Sciatic nerve (tissue), 2 donors: ENCODE results near the gene FUS. TPM values are rescaled to one million over a fixed set of nuclear protein-coding genes. Genes with fewer than 3 reads are reported as not detected.
"Not testable (repeated sequence)": the region's sequence is repeated elsewhere in the genome, so short reads cannot be mapped to it uniquely, and the experiment has no call there.

Experiments used
- ATAC-seq: fragments of 200-7000 bp; cut with Tn5 transposase; one replicate; pipeline ENCODE4 v1.9.1; 2020; ENCODE audit warnings: mild to moderate bottlenecking, moderate library complexity
- DNase-seq: peaks from one replicate; pipeline ENCODE4 v3.0.0-alpha.2; 2020; ENCODE audit warnings: low spot score
- intact Hi-C: fragments of 100-400 bp; cut with DNase I; formaldehyde crosslinking; loops from one replicate; pipeline ENCODE4 v1.14.2; 2022
- total RNA-seq: library from RNA; stranded (reverse); fragmentation: NEBNext Ultra II Directional; extraction: Animal tissue kit (Norgen Biotek cat#: 25700); gene quantifications from one replicate; pipeline ENCODE4 v1.2.1, GENCODE V29; 2021
- donor health status: DM: no; HTN: no; CAD: no.
- donor health status: DM: no; HTN: no; CAD: no.

The FUS gene
- total RNA-seq, 1 donor from 2014 or later: 259 TPM

DNA sequence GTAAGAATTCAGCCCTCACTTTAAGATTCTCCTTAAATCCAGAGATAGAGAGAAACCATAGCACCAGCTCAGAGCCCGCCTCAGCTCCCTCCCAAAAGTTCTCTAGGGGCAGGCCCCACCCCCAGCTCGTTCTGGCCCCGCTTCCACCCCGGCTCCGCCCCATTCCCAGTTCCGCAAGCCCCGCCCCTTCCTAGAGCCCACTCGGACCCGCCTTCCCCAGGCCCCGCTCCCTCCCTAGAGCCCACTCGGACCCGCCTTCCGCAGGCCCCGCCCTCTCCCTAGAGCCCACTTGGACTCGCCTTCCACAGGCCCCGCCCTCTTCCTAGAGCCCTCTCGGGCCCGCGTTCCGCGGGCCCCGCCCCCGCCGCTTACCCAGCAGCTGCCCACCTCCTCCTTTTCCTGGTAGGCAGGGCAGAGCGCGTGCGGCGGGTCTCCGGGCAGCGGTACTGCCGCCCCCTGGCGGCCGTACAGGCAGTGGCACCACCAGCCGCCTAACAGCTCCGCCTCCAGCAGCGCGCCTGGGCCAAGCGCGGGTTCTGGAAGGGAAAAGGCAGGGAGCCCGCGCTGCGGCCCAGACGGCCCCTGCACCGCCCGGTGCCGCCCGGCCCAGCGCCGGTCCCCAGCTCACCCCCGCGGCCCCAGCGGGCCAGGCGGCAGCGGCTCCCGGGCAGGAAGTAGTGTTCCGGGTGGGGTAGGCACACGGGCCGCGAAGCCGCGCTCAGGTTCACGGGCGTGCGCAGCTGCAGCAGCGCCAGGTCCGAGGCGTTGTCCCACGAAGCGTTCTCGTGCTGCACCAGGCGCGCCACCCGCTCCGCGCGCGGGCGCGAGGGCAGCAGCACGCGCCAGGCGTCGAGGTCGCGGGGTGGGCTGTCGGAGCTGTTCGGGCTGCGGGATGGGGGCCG, 37.6 kb upstream of the FUS start:
- DNase-seq (peak; percentile 100), ATAC-seq (peak; percentile 99)
- intact Hi-C loops: no loop called here

DNA sequence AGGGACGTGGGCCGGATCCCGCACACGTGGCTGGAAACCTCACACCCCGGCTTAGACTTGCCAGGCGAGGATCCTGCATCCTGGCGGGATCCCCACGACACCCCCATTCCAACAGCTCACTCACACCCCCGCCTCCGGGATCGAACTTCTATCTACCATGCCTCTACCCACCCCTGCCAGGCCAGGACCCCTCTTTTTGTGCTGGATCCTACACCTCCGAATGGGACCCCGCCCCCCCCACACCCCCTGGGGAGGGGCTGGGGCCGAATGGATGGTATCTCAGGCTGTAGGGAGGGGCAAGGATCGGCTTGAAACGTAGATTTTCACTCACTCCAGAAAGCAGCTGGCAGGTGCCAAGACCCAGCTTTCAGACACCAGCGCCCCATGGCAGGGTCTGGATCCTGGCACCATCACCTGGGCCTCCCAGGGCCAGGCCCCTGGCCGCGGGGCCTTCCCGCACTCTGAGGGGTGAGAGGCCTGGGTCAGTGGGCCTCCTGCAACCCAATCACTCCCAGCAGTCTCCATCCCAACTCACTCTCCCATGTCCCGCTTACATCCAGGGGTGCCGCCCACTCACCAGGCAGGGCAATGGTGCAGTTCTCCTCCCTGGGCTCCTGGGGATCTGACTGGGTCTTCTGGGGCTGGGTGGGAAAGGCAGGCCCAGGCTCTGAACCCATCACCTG, 36.8 kb upstream of the FUS start:
- DNase-seq (peak; percentile 75), ATAC-seq (no peak)
- intact Hi-C loops: no loop called here

DNA sequence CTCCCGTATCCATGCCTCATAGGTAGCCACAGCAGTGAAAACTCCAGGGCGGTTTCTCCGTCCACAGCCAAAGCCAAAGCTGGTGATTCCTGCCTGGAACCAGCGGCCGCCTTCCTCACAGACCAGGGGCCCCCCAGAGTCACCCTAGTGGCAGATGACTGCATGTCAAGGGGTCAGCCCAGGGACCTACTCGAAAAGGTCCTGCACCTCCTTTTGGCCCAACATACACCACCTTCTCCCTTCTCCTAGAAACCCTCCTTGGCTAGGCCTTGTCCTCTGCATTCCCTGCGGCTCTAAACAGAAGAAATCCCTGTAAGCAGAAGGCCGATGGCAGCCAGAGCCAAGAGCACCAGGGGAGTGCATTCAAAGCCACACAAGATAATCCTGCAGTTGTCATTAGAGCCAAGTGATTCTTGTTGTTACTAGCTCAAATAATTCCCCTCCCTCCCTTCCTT, 36.2 kb upstream of the FUS start:
- ATAC-seq (no peak), DNase-seq (no peak)
- intact Hi-C loops: no loop called here

DNA sequence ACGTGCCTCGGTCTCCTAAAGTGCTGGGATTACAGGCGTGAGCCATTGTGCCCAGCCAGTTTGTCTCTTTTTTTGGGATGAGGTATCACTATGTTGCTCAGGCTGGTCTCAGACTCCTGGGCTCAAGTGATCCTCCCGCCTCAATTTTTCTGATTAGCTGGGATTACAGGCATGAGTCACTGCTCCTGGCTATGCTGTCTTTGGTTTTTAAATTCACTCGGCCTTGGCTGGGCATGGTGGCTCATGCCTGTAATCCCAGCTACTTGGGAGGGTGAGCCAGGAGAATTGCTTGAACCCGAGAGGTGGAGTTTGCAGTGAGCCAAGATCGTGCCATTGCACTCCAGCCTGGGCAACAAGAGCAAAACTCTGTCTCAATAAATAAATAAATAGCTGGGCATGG, 35.5 kb upstream of the FUS start:
- DNase-seq, ATAC-seq, intact Hi-C loops: not testable (repeated sequence)

DNA sequence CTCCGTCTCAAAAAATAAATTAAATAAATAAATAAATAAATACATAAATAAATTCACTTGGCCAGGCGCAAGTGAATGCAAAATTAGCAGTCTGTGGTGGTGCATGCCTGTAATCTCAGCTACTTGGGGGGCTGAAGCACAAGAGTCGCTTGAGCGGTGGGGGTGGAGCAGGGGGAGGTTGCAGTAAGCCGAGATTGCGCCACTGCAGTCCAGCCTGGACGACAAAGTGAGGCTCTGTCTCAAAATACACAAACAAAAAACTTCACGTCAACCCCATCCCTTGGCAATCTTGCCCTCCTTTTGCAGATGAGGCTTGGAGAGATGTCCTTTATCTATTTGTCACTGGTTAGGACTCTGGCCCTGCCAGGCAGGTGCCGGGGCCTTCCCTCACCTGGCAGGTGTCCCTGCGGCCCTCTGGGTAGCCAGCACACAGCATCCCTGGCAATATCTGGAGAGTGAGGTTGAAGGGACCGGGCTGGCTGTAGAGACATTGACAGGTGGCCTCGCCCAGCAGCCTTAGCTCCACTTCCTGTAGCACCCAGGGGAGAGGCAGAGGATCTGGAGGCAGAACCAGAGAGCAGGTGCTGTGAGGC, 34.4 kb upstream of the FUS start:
- intact Hi-C loops: no loop called here
- ATAC-seq: no peak
- DNase-seq: no peak

DNA sequence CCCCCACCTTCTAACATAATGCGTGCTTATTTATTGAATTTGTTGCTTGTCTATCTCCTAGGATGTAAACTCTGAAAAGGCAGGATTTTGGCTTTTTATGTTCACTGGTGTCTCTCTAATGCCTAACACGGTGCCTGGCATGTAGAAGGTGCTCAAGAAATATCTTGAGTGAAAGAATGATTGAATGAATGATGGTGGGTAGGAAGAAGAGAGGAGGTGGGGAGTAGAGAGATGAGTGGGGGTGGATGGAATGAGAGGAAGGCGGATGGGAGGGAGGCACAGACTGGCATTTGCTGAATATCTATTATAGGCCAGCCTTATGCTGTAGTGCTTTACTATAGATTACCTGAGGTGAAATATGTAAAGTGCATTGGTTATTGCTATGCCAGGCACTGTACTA, 32.4 kb upstream of the FUS start:
- intact Hi-C loops: no loop called here
- ATAC-seq (no peak), DNase-seq (no peak)

DNA sequence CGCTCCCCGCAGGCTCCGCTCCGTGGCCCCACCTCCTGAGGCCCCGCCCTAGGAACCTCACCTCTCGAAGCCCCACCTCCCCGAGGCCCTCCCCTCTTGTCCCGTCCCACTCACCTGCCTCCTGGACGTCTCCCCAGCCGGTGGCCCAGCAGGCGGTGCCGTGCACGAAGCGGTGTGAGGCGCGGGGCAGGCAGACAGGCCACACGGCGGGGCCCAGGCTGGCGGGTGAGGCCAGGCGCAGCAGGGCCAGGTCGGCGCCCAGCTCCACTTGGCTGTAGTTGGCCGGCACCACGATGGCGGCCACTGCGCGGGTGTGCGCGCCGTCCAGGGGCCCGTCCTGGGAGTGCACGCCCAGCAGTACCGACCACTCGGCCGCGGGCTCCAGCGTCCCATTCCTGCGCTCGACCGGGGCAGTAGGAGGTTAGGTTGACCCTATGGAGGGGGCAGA, 31.6 kb upstream of the FUS start:
- intact Hi-C loops: no loop called here
- DNase-seq (no peak), ATAC-seq (no peak)

DNA sequence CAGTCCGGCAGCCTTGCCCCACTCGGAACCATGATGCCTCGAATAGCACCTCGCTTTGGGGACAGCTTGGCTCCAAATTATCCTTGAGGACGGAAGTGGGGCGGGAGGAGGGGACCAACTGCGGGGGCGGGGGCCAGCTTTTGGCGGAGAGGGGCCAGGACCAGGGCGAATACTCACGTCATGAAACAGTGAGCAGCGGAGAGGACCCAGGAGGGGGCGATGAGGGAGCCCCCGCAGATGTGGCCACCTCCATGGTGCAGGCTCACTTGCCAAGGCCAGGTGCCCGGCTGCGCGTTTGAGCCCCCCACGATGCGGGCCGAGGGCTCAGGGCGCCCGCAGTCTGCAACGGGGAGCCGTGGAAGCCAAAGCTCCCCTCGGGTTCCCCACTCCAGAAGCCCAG, 31.0 kb upstream of the FUS start:
- ATAC-seq (no peak), DNase-seq (no peak)
- intact Hi-C loops: no loop called here

DNA sequence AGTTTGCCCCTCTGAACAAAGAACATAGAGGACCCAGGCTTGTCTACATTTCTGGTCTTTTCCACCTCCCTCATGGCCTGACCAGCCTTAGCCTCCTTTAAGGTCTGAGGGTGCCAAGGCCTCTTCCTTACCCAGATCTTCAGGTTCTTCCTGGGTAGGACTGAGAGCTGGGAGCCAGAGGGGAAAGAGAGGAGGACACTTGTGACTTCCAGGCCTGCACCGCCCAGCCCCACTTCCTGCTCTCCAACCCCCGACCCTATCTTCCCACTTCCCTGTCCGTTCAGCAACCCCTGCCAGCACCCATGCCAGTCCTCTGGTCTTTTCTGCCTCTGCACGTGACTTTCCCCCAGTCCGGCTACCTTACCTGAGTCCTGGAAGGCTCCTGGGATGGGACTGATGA, 30.6 kb upstream of the FUS start:
- no peak for DNase-seq
- ATAC-seq: peak; percentile 33

DNA sequence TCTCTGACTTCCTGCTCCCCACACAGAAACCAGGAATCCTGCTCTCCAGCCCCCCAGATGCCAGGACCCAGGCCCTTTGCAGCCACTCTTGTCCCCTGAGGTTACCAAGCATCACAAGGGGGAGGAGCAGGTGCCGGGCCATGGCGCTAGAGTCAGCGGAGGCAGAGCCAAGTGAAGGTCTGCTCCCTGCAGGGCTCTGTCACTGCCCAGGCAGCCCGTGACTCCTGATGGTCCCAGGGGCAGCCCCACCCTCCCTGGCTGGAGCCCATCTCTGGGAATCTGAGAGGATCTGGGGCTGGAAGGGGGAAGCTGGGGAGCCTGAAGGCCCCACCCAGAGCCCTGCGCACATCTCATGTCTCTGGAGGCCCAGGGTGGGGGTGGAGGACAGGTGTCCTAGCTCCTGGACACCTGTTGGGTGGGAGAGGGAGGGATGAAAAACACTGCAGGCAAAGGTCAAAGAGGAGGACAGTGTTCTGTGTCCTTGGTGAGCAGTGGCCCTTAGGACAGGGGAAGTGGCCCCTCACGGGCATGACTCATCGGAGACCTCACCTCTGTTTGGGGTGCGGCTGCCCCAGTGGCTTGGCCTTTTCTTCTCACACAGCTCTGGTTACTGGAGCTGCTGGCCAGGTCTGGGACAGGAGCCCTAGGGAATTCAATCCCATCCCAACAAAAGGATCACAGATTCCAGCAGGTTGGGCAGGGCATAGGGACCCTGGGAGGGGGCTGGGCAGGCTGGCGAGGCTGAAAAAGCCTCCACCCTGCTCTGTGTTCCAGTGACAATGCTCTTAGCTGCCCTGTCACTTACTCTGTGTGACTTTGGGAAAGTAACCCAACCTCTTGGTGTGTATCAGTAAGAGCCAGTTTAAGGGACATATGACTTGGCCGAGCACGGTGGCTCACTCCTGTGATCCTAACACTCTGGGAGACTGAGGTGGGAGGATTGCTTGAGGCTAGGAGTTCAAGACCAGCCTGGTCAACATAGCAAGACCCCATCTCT, 29.7 kb upstream of the FUS start, which contains the start of gene PRSS36:
TSS of gene PRSS36 (minus strand) at position 173 of the 997 bp plus-strand sequence. CDS start at position 142, 31 bp downstream.
- intact Hi-C loops: no loop called here
- ATAC-seq: peak; percentile 25
- DNase-seq: no peak

More for the DNA sequence above, 30.6 kb upstream of the FUS start:
- intact Hi-C loops: no loop called here

DNA sequence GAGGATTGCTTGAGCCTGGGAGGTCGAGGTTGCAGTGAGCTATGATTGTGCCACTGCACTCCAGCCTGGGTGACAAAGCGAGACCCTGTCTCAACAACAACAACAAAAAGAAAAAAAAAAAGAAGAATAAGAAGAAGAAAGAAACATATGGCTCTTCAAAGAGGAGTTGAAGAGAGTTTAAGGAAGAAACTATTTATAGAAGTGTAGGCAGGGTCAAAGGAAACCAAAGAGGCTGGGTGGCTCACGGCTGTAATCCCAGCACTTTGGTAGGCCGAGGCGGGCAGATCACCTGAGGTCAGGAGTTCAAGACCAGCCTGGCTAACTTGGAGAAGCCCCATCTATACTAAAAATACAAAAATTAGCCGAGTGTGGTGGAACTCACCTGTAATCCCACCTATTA, 29.0 kb upstream of the FUS start:
- DNase-seq, intact Hi-C loops: not testable (repeated sequence)

DNA sequence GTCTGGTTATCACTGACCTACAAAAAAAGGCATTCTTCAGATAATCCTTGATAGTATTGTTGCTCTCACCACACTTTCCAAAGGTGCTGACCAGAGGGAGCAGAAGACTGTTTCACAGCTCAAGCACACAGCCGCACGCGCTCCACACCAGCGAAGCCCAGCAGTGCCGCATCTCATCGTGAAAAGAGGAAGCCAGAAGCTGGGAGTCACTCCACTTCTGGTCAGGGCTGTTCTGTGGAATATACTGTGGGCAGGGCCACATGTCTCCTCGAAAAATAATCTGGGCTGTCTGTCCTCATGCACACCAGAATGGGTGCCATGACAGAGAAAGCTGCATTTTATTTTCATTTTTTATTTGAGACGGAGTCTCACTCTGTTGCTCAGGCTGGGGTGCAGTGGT, 22.8 kb upstream of the FUS start:
- peak; percentile 56 for ATAC-seq
- DNase-seq: no peak
- intact Hi-C loops: no loop called here

More for the DNA sequence above, 29.0 kb upstream of the FUS start:
- ATAC-seq: not testable (repeated sequence)

DNA sequence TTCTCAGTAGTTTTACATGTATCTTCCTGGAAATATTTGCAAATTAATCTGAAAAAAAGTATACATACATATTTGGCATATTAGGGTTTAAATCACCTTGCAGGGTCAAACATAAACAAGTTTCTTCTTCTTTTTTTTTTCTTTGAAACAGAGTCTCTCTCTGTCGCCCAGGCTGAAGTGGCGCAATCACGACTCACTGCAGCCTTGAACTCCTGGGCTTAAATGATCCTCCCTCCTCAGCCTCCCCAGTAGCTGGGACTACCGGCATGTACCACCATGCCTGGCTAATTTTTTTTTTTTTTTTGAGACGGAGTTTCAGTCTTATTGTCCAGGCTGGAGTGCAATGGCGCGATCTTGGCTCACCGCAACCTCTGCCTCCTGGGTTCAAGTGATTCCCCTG, 12.6 kb upstream of the FUS start:
- DNase-seq (no peak), ATAC-seq (no peak)
- intact Hi-C loops: no loop called here

DNA sequence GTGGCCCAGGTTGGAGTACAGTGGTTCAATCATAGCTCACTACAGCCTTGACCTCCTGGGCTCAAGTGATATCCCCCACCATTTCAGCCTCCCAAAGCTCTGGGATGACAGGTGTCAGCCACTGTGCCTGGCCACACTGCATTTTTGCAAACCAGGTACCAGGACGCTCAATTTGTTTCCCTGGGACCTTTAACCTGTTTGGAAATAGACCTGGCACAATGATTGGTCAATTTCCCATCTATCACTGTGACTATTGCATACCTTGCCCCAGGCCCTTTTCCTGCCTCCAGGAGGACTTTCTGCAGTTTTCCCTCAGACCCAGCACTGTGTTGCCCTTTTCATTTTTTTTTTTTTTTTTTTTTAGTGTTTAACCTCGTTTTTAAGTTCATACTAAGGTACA, 11.1 kb upstream of the FUS start:
- ATAC-seq (no peak), DNase-seq (no peak)
- intact Hi-C loops: no loop called here

DNA sequence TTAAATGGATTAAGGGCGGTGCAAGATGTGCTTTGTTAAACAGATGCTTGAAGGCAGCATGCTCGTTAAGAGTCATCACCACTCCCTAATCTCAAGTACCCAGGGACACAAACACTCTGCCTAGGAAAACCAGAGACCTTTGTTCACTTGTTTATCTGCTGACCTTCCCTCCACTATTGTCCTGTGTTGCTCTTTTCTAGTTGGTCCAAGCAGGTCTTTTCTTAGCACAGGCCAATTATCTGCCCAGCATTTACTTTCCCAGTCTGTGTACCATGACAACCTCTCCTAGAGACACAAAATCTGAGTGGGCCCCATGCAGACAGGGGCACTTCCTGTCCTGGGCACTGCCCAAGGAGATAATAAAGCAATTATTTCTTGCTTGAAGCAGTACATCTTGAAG, 9.9 kb upstream of the FUS start:
- intact Hi-C loops, DNase-seq, ATAC-seq: not testable (repeated sequence)

DNA sequence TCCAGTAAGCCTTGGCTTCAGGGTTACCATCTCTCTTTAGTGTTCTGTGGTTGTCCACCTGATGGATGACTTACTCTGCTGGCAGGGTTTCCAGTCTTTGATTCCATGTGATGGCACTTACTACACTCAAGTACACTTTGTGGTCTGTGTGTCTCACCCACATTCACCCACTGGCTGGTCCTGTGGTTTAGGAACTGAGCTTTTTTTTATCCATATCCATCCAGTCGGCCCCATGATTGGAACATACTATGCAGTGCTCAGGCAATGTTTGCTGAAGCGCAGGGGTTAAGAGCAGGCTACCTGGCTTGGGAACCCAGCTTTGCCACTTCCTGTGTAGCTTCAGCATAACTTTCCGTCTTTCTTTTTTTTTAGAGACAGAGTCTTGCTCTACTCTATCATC, 2.8 kb upstream of the FUS start:
- intact Hi-C loops: no loop called here
- DNase-seq: no peak

DNA sequence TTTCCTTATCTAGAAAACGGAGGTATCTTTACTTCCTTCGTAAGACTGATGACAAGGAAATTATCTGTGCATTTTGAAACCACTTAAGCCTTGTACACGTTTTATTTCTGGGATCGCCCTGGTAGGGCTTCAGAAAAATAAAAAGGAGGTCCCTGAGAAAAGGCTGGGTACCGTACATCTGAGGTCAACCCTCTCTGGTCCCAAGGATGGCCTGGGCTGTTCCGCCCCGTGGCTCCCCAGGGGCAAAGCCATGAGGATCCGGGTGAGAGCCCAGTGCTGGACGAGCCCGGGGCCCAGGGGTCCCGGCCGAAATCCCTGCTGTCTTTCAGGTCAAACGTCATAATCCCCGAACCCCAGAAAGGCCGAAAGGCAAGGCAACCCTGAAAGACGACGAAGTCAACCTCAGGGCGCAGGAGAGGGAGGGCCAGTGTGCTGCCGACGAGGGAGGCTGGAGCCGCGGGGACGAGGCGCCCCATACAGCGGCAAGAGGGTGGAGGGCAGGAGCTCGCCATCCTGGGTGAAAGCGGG, 656 bp upstream of the FUS start:
- intact Hi-C loops: no loop called here
- DNase-seq (no peak), ATAC-seq (peak; percentile 17)

More for the DNA sequence above, 2.8 kb upstream of the FUS start:
- no peak for ATAC-seq

DNA sequence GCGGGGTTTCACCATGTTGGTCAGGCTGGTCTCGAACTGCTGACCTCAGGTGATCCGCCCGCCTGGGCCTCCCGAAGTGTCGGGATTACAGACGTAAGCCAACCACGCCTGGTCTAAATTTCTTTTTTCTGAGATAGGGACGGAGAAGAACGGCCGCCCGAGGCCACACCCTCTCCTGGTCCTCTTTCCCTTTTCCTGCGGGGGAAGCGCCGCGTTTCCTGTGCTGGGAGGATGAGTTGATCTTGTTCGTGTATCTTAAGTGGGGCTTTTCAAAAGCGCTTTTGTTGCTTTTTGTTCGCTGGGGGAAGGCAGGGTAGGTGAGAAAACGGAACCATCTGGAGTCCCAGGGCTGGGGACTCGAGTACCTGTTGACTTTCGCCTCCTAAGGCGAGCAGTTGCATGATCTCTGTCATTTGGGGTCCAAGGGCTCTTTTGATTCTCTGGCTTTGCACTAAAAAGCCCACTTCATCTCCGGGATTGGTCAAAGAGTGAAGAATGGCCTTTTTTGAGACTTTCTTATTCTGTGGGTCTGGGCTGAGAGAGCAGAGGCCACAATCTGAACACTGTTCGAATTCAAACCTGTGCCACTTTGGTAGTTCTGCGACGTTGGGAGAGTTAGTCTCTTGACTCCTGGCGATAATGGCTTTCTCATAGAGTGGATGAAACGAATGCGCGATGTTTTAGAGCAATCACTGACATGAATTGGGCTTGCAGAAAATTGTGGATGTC, 1.3 kb downstream of the FUS start:
- intact Hi-C loops: no loop called here
- ATAC-seq: no peak
- DNase-seq: peak; percentile 70
